Endothelial cell (in vitro differentiated cells): Measurements from ENCODE around the gene FUOM. TPM values are rescaled to one million over a fixed set of nuclear protein-coding genes. Genes with fewer than 3 reads are reported as not detected.

Experiments used
- DNase-seq: peaks from one replicate; pipeline ENCODE4 v3.0.0; 2021; ENCODE audit warnings: low spot score
- H3K27ac Mint-ChIP-seq: one replicate; pipeline ENCODE4 v1.8.0; 2021; ENCODE audit warnings: mixed read lengths, inconsistent platforms; ENCODE audit not compliant: unreplicated experiment
- H3K27me3 Mint-ChIP-seq: one replicate; pipeline ENCODE4 v1.8.0; 2021; ENCODE audit warnings: mild to moderate bottlenecking, moderate library complexity, mixed read lengths, inconsistent platforms; ENCODE audit not compliant: unreplicated experiment
- H3K36me3 Mint-ChIP-seq: one replicate; pipeline ENCODE4 v1.8.0; 2021; ENCODE audit warnings: mild to moderate bottlenecking, low read depth, mixed read lengths, inconsistent platforms; ENCODE audit not compliant: unreplicated experiment
- H3K4me1 Mint-ChIP-seq: one replicate; pipeline ENCODE4 v1.8.0; 2021; ENCODE audit warnings: mild to moderate bottlenecking, mixed read lengths, inconsistent platforms; ENCODE audit not compliant: unreplicated experiment
- H3K4me3 Mint-ChIP-seq: one replicate; pipeline ENCODE4 v1.8.0; 2021; ENCODE audit warnings: mild to moderate bottlenecking, mixed read lengths, inconsistent platforms; ENCODE audit not compliant: unreplicated experiment
- H3K9me3 Mint-ChIP-seq: one replicate; pipeline ENCODE4 v1.8.0; 2021; ENCODE audit warnings: mixed read lengths, inconsistent platforms; ENCODE audit not compliant: unreplicated experiment
- total RNA-seq: library from RNA; stranded (reverse); fragmentation: NEBNext Ultra II Directional; extraction: Animal tissue kit (Norgen Biotek cat#: 25700); gene quantifications from one replicate; pipeline ENCODE4 v1.2.1, GENCODE V29; 2021; ENCODE audit not compliant: unreplicated experiment
- TF ChIP-seq, protein P1 (sequence below): fragments of 200-600 bp; sonication (generic); IDR thresholded peaks from one replicate; pipeline ENCODE4 v1.5.0; 2021; ENCODE audit warnings: antibody characterized with exemption; ENCODE audit not compliant: unreplicated experiment

The FUOM gene
- total RNA-seq, 1 donor from 2014 or later: 8.9 TPM

DNA sequence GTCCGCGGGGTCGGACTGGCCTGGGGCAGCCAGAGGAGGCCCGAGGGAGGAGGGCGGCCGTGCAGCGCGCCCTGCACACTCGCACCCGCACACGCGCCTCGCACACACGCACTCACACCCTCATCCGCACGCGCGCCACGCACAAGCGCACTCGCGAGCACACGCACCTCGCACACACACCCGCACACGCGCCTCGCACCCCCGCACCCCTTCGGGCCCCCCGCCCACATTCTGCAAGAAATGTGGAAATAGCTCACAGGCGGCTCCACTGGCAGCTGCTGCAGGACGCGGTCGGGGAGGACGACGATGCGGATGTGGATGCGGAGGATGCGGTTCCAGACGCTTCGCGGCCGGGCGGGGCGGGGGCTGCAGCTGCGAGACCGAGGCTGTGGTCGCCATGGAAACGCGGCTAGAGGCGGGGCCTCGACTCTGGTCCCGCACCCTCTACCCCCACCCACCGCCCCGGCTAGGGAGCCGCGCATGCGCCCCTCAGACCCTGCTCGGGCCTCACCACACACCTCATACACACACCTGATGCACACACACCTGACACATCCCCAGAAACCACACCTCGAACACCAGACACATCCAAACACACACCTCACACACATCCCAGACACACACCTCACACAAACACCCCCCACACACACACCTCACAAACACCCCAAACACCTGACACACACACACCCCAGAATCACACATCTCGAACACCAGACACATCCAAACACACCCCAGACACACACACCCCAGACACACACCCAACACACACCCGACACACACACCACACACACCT is 21.0 kb downstream of the FUOM start, which contains the start of gene CALY:
Gene CALY, minus strand, starts transcription at position 320 of the 793 bp plus-strand sequence. CDS start 7,907 bp downstream, outside the sequence.
- TF ChIP-seq, protein P1, sequence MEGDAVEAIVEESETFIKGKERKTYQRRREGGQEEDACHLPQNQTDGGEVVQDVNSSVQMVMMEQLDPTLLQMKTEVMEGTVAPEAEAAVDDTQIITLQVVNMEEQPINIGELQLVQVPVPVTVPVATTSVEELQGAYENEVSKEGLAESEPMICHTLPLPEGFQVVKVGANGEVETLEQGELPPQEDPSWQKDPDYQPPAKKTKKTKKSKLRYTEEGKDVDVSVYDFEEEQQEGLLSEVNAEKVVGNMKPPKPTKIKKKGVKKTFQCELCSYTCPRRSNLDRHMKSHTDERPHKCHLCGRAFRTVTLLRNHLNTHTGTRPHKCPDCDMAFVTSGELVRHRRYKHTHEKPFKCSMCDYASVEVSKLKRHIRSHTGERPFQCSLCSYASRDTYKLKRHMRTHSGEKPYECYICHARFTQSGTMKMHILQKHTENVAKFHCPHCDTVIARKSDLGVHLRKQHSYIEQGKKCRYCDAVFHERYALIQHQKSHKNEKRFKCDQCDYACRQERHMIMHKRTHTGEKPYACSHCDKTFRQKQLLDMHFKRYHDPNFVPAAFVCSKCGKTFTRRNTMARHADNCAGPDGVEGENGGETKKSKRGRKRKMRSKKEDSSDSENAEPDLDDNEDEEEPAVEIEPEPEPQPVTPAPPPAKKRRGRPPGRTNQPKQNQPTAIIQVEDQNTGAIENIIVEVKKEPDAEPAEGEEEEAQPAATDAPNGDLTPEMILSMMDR: no peak
- peaks cover 15% of the 10 kb centered on the region for H3K27me3 Mint-ChIP-seq
- H3K36me3 Mint-ChIP-seq: no peaks in the 10 kb centered on the region
- DNase-seq: peak; percentile 45
- H3K27ac Mint-ChIP-seq: no peak within 1 kb of the TSS
- no peak within 1 kb of the TSS for H3K4me3 Mint-ChIP-seq
- H3K9me3 Mint-ChIP-seq: no peaks in the 10 kb centered on the region
- no peaks in the 10 kb centered on the region for H3K4me1 Mint-ChIP-seq

DNA sequence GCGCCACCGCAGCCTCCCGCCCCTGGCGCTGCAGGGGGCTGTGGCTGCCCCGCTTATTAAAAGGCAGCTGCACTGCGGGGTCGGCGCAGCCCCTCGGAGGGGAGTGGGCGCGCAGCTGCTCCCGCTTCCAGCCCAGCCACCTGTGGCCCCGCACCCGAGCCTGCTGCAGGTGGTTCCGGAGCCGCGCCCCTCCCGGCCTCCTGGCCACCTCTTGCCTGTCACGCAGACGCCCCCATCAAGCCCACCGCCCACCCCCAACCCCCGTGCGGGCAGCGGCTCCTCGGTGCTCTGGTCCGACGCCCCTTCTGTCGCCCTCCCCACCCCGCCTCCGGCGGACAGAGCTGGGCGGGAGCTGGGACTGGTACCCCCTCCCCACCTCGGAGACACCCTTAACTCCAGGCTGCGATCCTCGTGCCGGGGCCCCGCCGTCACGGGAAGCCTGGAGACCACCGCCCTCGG is 21.7 kb downstream of the FUOM start:
- TF ChIP-seq, protein P1: no peak
- Mint-ChIP-seq H3K36me3 (no peaks in the 10 kb centered on the region), H3K4me3 (no peak overlapping the region), H3K4me1 (no peaks in the 10 kb centered on the region), H3K27me3 (peaks cover 16% of the 10 kb centered on the region), H3K27ac (no peak overlapping the region), H3K9me3 (no peaks in the 10 kb centered on the region)
- no peak for DNase-seq

DNA sequence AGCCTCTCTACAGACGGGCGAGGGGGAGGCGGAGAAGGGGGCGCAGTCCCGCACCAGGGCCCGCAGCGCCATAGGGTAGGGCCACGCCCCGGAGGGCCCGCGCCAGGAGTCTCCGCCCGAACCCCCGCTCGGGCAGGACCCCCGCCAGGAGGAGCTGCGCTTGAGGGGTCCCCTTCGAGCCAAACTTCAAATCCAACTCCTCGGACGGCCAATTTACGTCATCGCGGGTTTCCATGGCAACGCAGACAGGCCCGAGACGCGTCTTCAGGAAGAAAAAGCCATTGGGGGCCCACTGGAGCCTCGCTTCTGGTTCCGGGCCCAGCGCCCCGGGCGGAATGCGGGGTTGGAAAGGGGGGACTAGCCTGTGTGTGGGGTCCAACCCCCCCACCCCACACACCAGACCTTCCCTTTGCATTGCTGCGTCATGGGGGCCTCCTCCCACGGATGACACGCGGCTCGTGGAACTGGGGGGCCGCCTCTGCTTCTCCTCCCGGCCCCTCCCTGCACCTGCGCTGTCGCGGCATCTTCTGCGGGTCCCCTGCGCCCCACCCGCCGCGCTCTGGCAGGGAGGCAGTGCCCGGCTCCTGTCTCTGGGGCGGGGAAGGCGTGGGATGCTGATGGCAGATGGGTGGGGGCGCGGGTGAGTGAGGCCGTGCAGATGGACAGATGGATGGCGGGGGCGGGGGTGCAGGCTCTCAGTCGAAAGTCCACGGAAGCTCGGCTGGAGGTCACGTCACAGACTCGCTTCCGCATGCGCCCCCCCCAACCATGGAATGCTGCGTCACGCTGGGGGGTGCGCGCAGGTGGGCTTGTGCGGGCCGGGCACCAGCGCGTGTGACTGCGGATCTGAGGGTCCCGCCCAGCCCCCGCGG is 22.3 kb downstream of the FUOM start:
- Mint-ChIP-seq H3K9me3 (no peaks in the 10 kb centered on the region), H3K27me3 (peaks cover 20% of the 10 kb centered on the region), H3K36me3 (no peaks in the 10 kb centered on the region), H3K4me3 (no peak overlapping the region), H3K4me1 (no peaks in the 10 kb centered on the region), H3K27ac (no peak overlapping the region)
- TF ChIP-seq, protein P1: no peak
- peak; percentile 58 for DNase-seq

DNA sequence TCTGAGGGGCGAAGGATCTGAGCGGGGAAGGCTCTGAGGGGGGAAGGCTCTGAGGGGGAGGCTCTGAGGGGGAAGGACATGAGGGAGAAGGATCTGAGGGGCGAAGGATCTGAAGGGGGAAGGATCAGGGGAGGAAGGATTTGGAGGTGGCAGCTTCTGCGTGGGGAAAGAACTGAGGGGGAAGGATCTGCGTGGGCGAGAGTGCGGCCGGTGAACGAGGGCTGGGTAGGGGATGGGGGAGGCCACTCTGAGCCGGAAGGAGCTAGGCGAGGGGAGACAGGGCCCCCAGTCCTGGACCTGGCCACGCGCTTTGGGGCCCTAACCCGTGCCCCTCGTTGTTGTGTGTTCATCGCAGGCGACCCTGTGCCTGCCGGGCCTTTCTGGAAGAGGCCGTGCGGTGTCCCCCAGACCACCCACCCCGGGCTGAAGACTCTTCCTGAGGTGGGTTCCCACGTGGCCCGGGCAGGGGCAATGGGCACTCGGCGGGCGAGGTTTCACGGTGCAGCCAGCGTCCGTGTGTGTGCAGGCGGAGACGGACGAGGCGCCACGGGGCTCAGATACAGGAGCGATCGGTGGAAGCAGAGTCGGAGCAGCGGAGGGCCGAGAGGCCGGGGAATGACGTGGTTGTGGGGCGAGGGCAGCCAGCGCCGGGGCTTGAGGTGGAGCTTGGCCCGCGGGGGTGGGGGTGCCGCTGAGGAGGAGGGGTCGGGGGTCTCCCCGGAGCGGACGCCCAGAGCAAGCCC is 23.1 kb downstream of the FUOM start:
- TF ChIP-seq, protein P1: no peak
- Mint-ChIP-seq H3K36me3 (no peaks in the 10 kb centered on the region), H3K4me3 (no peak overlapping the region), H3K4me1 (no peaks in the 10 kb centered on the region), H3K27ac (no peak overlapping the region), H3K9me3 (no peaks in the 10 kb centered on the region), H3K27me3 (peaks cover 22% of the 10 kb centered on the region)
- no peak for DNase-seq
